Measurements from ENCODE around the gene SLC25A23. TPM values are rescaled to one million over a fixed set of nuclear protein-coding genes. Genes with fewer than 3 reads are reported as not detected.

The SLC25A23 gene
- polyA plus RNA-seq, 1 of the 3 experiments (the other 2 are of a cell fraction), result 10.9 TPM

GRCh38 chr19:6464070-6464873, 4.7 kb upstream of the SLC25A23 start, which contains the start of gene CRB3:
TSS of gene CRB3 (plus strand) at chr19:6464271. CDS start at chr19:6464702, 431 bp downstream.
- peaks cover 46% of the 10 kb centered on the region for H3K27me3 ChIP-seq (ENCODE audit: insufficient read depth)
- ChIA-PET CTCF (interaction anchor here (1.1 to 1.2 kb wide), 2 partner anchors 52 to 239 kb away, joined by 3 to 4 read pairs; no protein-coding TSS in a partner anchor), POLR2A (no interaction called here)
- no peaks in the 10 kb centered on the region for H3K9me2 ChIP-seq
- no peaks in the 10 kb centered on the region for H3F3A ChIP-seq (replicated peaks; ENCODE audit: insufficient read depth)
- WGBS (ENCODE audit: low lambda C conversion rate), result 2% methylated on average over 16 of the region's 65 CpGs
- no peak within 1 kb of the TSS for H3K9ac ChIP-seq
- TF ChIP-seq MEF2A (IDR thresholded peaks at IDR 0.05; ENCODE audit: borderline replicate concordance, low read depth) (no peak), CTCF (IDR thresholded peaks at IDR 0.05) (no peak), RXRA (IDR thresholded peaks at IDR 0.05; ENCODE audit: borderline replicate concordance, low read depth) (no peak), USF1 (IDR thresholded peaks at IDR 0.05; ENCODE audit: borderline replicate concordance, low read depth) (peak; percentile 43; the same call in 1 of the 2 replicates), TAF1 (IDR thresholded peaks at IDR 0.05; ENCODE audit: borderline replicate concordance, low read depth, low read length) (no peak), EZH2phosphoT487 (IDR thresholded peaks at IDR 0.05; ENCODE audit: borderline replicate concordance, low read depth) (no peak), ZBTB33 (IDR thresholded peaks at IDR 0.05; ENCODE audit: borderline replicate concordance, low read depth) (no peak)
- DNase-seq, result no peak
- H3K4me3 ChIP-seq (ENCODE audit: low read depth in 2 of 2, low read length in 1 of 2), result no peak within 1 kb of the TSS; a peak in 1 of 4 replicates
- peaks cover 0 to 2% of the 10 kb centered on the region in 2 experiments; a peak in 1 of 4 replicates for H3K4me1 ChIP-seq (ENCODE audit: control insufficient read depth in 1 of 2, insufficient read depth in 2 of 2, low read depth in 1 of 2, low read length in 1 of 2)
- H3K36me3 ChIP-seq (replicated peaks in 1 of 2; ENCODE audit: control insufficient read depth in 1 of 2, insufficient read depth in 2 of 2, low read length in 1 of 2), result no peaks in the 10 kb centered on the region
- no peaks in the 10 kb centered on the region for H3K79me2 ChIP-seq (ENCODE audit: insufficient read depth)
- no peak within 1 kb of the TSS for H2AFZ ChIP-seq (ENCODE audit: low read depth)
- H3K4me2 ChIP-seq, result no peak within 1 kb of the TSS
- H4K20me1 ChIP-seq (ENCODE audit: insufficient read depth), result no peaks in the 10 kb centered on the region
- no peaks in the 10 kb centered on the region for H3K9me3 ChIP-seq
- no peak within 1 kb of the TSS for H3K27ac ChIP-seq (ENCODE audit: low read depth in 2 of 2, low read length in 1 of 2)
